IMR-90 (cell line): ENCODE measurements around the gene MUCL3. TPM values are rescaled to one million over a fixed set of nuclear protein-coding genes. Genes with fewer than 3 reads are reported as not detected.

ENCODE experiments used
- ATAC-seq: fragments of 200-7000 bp; cut with Tn5 transposase; 2 replicates; pipeline ENCODE4 v1.9.1; 2020; ENCODE audit warnings: low read depth, mild to moderate bottlenecking, moderate library complexity
- BruUV-seq: library from RNA; stranded (reverse); fragments of 400-500 nt; replicated peaks from 2 replicates; lab custom pipeline; 2021; lab: Mats Ljungman, UMichigan
- CTCF ChIA-PET: fragments of 300-600 bp; formaldehyde crosslinking; extraction: SDS; loops from one replicate; lab custom pipeline; 2021; ENCODE audit warnings: antibody characterized with exemption; lab: Yijun Ruan, JAX
- POLR2A ChIA-PET: fragments of 300-600 bp; sonication (Branson Sonifier 250); formaldehyde crosslinking; loops from one replicate; lab custom pipeline; 2022; ENCODE audit warnings: antibody characterized with exemption; ENCODE audit not compliant: unreplicated experiment; lab: Charles Lee
- DNase-seq: peaks from one replicate; pipeline ENCODE4 v3.0.0; 2013
- H2AFZ ChIP-seq: replicated peaks from 2 replicates; pipeline ENCODE3; 2013; ENCODE audit warnings: low read length, mild to moderate bottlenecking; ENCODE audit not compliant: poor library complexity
- H2AK5ac ChIP-seq: 2 replicates; pipeline ENCODE4 v1.6.1; 2013; ENCODE audit warnings: low read depth, low read length, inconsistent platforms
- H2AK9ac ChIP-seq: replicated peaks from 2 replicates; pipeline ENCODE3; 2013; ENCODE audit warnings: mild to moderate bottlenecking, low read depth, low read length, moderate library complexity; ENCODE audit not compliant: poor library complexity
- H2BK120ac ChIP-seq: 2 replicates; pipeline ENCODE4 v1.6.1; 2013; ENCODE audit warnings: low read depth, low read length, inconsistent platforms
- H2BK15ac ChIP-seq: 3 replicates; pipeline ENCODE4 v1.6.1; 2013; ENCODE audit warnings: low read depth, low read length, inconsistent platforms
- H2BK20ac ChIP-seq: 2 replicates; pipeline ENCODE4 v1.6.1; 2013; ENCODE audit warnings: low read depth, mild to moderate bottlenecking, inconsistent platforms, low read length, moderate library complexity
- H2BK5ac ChIP-seq: 2 replicates; pipeline ENCODE4 v1.6.1; 2013; ENCODE audit warnings: mild to moderate bottlenecking, low read depth, low read length, inconsistent platforms; ENCODE audit not compliant: poor library complexity, severe bottlenecking
- H3K14ac ChIP-seq: replicated peaks from 2 replicates; pipeline ENCODE4 v1.6.1; 2013; ENCODE audit warnings: low read depth, low read length, inconsistent platforms
- H3K18ac ChIP-seq: 2 replicates; pipeline ENCODE4 v1.6.1; 2013; ENCODE audit warnings: low read depth, low read length, control low read depth
- H3K23ac ChIP-seq: 2 replicates; pipeline ENCODE4 v1.6.1; 2013; ENCODE audit warnings: low read depth, low read length, inconsistent platforms
- H3K27ac ChIP-seq: 2 replicates; pipeline ENCODE4 v1.5.1; 2013; ENCODE audit warnings: mild to moderate bottlenecking, control low read depth, low read length; ENCODE audit not compliant: insufficient read depth
- H3K27me3 ChIP-seq: 2 replicates; pipeline ENCODE4 v1.6.1; 2013; ENCODE audit warnings: low read length; ENCODE audit not compliant: control insufficient read depth, insufficient read depth
- H3K36me3 ChIP-seq: 2 replicates; pipeline ENCODE4 v1.6.1; 2013; ENCODE audit warnings: low read length, mixed read lengths; ENCODE audit not compliant: control insufficient read depth, insufficient read depth
- H3K4ac ChIP-seq: 2 replicates; pipeline ENCODE4 v1.6.1; 2013; ENCODE audit warnings: low read depth, low read length, inconsistent platforms
- H3K4me1 ChIP-seq: 2 replicates; pipeline ENCODE4 v1.6.1; 2013; ENCODE audit warnings: low read length, mixed read lengths; ENCODE audit not compliant: control insufficient read depth, insufficient read depth
- H3K4me2 ChIP-seq: 2 replicates; pipeline ENCODE4 v1.6.1; 2013; ENCODE audit warnings: low read depth, mild to moderate bottlenecking, control low read depth, low read length, moderate library complexity
- H3K4me3 ChIP-seq: 2 replicates; pipeline ENCODE4 v1.5.1; 2013; ENCODE audit warnings: low read depth, mild to moderate bottlenecking, control low read depth, low read length, moderate library complexity; ENCODE audit not compliant: insufficient read depth
- H3K56ac ChIP-seq: 2 replicates; pipeline ENCODE4 v1.6.1; 2013; ENCODE audit warnings: low read length, inconsistent platforms; ENCODE audit not compliant: insufficient read depth; ENCODE audit errors: extremely low read depth
- H3K79me1 ChIP-seq, 2 experiments: 2 replicates each; pipeline ENCODE4 v1.6.1; 2013; ENCODE audit warnings: low read length in 2 of 2, inconsistent platforms in 1 of 2, low read depth in 1 of 2
- H3K9ac ChIP-seq: 2 replicates; pipeline ENCODE4 v1.6.1; 2013; ENCODE audit warnings: low read depth, low read length, control low read depth
- H3K9me1 ChIP-seq: 2 replicates; pipeline ENCODE4 v1.6.1; 2013; ENCODE audit warnings: low read length, inconsistent platforms; ENCODE audit not compliant: insufficient read depth
- H3K9me3 ChIP-seq: 2 replicates; pipeline ENCODE4 v1.6.1; 2013; ENCODE audit warnings: low read length; ENCODE audit not compliant: control insufficient read depth, insufficient read depth
- H4K20me1 ChIP-seq: 2 replicates; pipeline ENCODE4 v1.6.1; 2013; ENCODE audit warnings: low read length, inconsistent platforms; ENCODE audit not compliant: insufficient read depth
- H4K5ac ChIP-seq: 2 replicates; pipeline ENCODE4 v1.6.1; 2013; ENCODE audit warnings: mild to moderate bottlenecking, low read depth, low read length, control low read depth
- H4K8ac ChIP-seq, 2 experiments: 2 replicates each; pipeline ENCODE4 v1.6.1; 2013; ENCODE audit warnings: low read depth in 2 of 2, low read length in 2 of 2, control low read depth in 1 of 2, inconsistent platforms in 1 of 2
- H4K91ac ChIP-seq: 2 replicates; pipeline ENCODE4 v1.6.1; 2013; ENCODE audit warnings: low read depth, low read length, inconsistent platforms; ENCODE audit not compliant: insufficient read depth
- BHLHE40 ChIP-seq: fragments of 150-350 bp; IDR thresholded peaks from 2 replicates; pipeline ENCODE4 v1.6.1; 2016; ENCODE audit warnings: mild to moderate bottlenecking, low read depth, low read length
- CEBPB ChIP-seq: IDR thresholded peaks from 2 replicates; pipeline ENCODE4 v1.6.1; 2012; ENCODE audit warnings: low read depth, low read length, improper control_type of control experiment
- CHD1 ChIP-seq: IDR thresholded peaks from 2 replicates; pipeline ENCODE4 v1.6.1; 2012; ENCODE audit warnings: low read depth, low read length, improper control_type of control experiment
- FOS ChIP-seq: fragments of 150-350 bp; IDR thresholded peaks from 2 replicates; pipeline ENCODE4 v1.6.1; 2016; ENCODE audit warnings: low read depth, low read length
- MAFK ChIP-seq: IDR thresholded peaks from 2 replicates; pipeline ENCODE4 v1.6.1; 2012; ENCODE audit warnings: low read depth, low read length, improper control_type of control experiment
- MAZ ChIP-seq: IDR thresholded peaks from 2 replicates; pipeline ENCODE4 v1.6.1; 2012; ENCODE audit warnings: low read depth, mild to moderate bottlenecking, low read length, improper control_type of control experiment, moderate library complexity, borderline replicate concordance
- MXI1 ChIP-seq: IDR thresholded peaks from 2 replicates; pipeline ENCODE4 v1.6.1; 2012; ENCODE audit warnings: low read depth, mild to moderate bottlenecking, low read length, moderate library complexity, borderline replicate concordance
- NFE2L2 ChIP-seq: fragments of 150-350 bp; IDR thresholded peaks from 2 replicates; pipeline ENCODE4 v1.6.1; 2016; ENCODE audit warnings: low read depth, mild to moderate bottlenecking, low read length
- POLR2A ChIP-seq: IDR thresholded peaks from 2 replicates; pipeline ENCODE4 v1.6.1; 2012; ENCODE audit warnings: mild to moderate bottlenecking, low read depth, low read length
- RAD21 ChIP-seq: IDR thresholded peaks from 2 replicates; pipeline ENCODE4 v1.6.1; 2012; ENCODE audit warnings: low read length, improper control_type of control experiment
- RCOR1 ChIP-seq: IDR thresholded peaks from 2 replicates; pipeline ENCODE4 v1.6.1; 2012; ENCODE audit warnings: mild to moderate bottlenecking, low read length, improper control_type of control experiment; ENCODE audit not compliant: insufficient replicate concordance
- RFX5 ChIP-seq: IDR thresholded peaks from 2 replicates; pipeline ENCODE4 v1.8.0; 2012; ENCODE audit warnings: low read depth, mild to moderate bottlenecking, low read length, moderate library complexity
- SMC3 ChIP-seq: fragments of 150-350 bp; IDR thresholded peaks from 2 replicates; pipeline ENCODE4 v1.6.1; 2016; ENCODE audit warnings: low read depth, mild to moderate bottlenecking, antibody characterized with exemption, low read length, moderate library complexity
- WGBS, 2 experiments: methylation state at CpG; one replicate each; pipeline versions ENCODE4 v1.1.5 to v1.1.7; 2013; ENCODE audit warnings: missing lambda C conversion rate in 2 of 2; ENCODE audit not compliant: insufficient read length in 1 of 2; ENCODE audit errors: extremely low coverage in 2 of 2; 5-methylcytosine and 5-hydroxymethylcytosine counted together
- dilution Hi-C: fragments of 300-500 bp; cut with HindIII; formaldehyde crosslinking; loops from one replicate; pipeline ENCODE4 v1.14.3; 2018; ENCODE audit warnings: low sequenced_read_pairs; ENCODE audit not compliant: unreplicated experiment
- in situ Hi-C: fragments of 300-500 bp; cut with MboI; formaldehyde crosslinking; loops from 3 replicates; pipeline ENCODE4 v1.14.3; 2019; ENCODE audit warnings: low sequenced_read_pairs, inconsistent platforms, mixed read lengths
- intact Hi-C: fragments of 100-400 bp; cut with micrococcal nuclease; formaldehyde crosslinking; loops from 2 replicates; pipeline ENCODE4 v1.10.0; 2022
- polyA plus RNA-seq, 3 experiments: library from polyadenylated mRNA; depleted of rRNA; stranded (reverse); fragments of >200 nt; gene quantifications; 2 replicates each; pipeline ENCODE4 v1.2.3, GENCODE V29; 2012; ENCODE audit warnings: low replicate concordance in 1 of 3
- total RNA-seq: library from RNA; depleted of rRNA; stranded (reverse); fragments of >200 nt; gene quantifications from 2 replicates; pipeline ENCODE4 v1.2.3, GENCODE V29; 2012
- TF ChIP-seq, protein P1 (sequence below): conservative IDR thresholded peaks from 2 replicates; pipeline ENCODE4 v1.5.1; 2012; ENCODE audit warnings: mild to moderate bottlenecking, low read depth, low read length, improper control_type of control experiment
- TF ChIP-seq, protein P2 (sequence below): fragments of 150-350 bp; IDR thresholded peaks from 2 replicates; pipeline ENCODE4 v1.6.1; 2017; ENCODE audit warnings: mild to moderate bottlenecking, antibody characterized with exemption, low read length, low read depth
- TF ChIP-seq, protein P3 (sequence below): fragments of 150-350 bp; IDR thresholded peaks from 2 replicates; pipeline ENCODE4 v1.6.1; 2016; ENCODE audit warnings: low read depth, mild to moderate bottlenecking, low read length, moderate library complexity, borderline replicate concordance

Gene MUCL3
- total and polyA plus RNA-seq, 2 of the 4 experiments (the other 2 are of a cell fraction), result not detected

GRCh38 chr6:30979141-30979540, 38.4 kb downstream of the MUCL3 start:
- H4K91ac ChIP-seq, result no peak overlapping the region
- no peak overlapping the region for H2BK120ac ChIP-seq
- in situ Hi-C loops, result no loop called here
- H3K23ac ChIP-seq, result no peak overlapping the region
- H2AFZ ChIP-seq, result no peak overlapping the region
- H3K27me3 ChIP-seq, result peaks cover 18% of the 10 kb centered on the region
- no peak overlapping the region for H3K4me2 ChIP-seq
- H3K9ac ChIP-seq, result no peak overlapping the region
- H2BK20ac ChIP-seq, result no peak overlapping the region
- H3K79me1 ChIP-seq, result no peaks in the 10 kb centered on the region
- no peak overlapping the region for H3K4me3 ChIP-seq
- dilution Hi-C loops, result no loop called here
- no peak for ATAC-seq
- H3K36me3 ChIP-seq, result no peaks in the 10 kb centered on the region
- no peak overlapping the region for H4K8ac ChIP-seq
- no peak overlapping the region for H2AK5ac ChIP-seq
- H2AK9ac ChIP-seq, result no peak overlapping the region
- DNase-seq, result no peak
- H3K9me1 ChIP-seq, result no peaks in the 10 kb centered on the region
- no peak overlapping the region for H3K14ac ChIP-seq
- intact Hi-C loops, result no loop called here
- TF ChIP-seq MXI1 (no peak), NFE2L2 (no peak), POLR2A (no peak), FOS (no peak), MAFK (no peak), CHD1 (no peak), RAD21 (no peak), RCOR1 (no peak), RFX5 (no peak), SMC3 (no peak), MAZ (no peak), BHLHE40 (no peak), CEBPB (no peak)
- TF ChIP-seq, protein P1, sequence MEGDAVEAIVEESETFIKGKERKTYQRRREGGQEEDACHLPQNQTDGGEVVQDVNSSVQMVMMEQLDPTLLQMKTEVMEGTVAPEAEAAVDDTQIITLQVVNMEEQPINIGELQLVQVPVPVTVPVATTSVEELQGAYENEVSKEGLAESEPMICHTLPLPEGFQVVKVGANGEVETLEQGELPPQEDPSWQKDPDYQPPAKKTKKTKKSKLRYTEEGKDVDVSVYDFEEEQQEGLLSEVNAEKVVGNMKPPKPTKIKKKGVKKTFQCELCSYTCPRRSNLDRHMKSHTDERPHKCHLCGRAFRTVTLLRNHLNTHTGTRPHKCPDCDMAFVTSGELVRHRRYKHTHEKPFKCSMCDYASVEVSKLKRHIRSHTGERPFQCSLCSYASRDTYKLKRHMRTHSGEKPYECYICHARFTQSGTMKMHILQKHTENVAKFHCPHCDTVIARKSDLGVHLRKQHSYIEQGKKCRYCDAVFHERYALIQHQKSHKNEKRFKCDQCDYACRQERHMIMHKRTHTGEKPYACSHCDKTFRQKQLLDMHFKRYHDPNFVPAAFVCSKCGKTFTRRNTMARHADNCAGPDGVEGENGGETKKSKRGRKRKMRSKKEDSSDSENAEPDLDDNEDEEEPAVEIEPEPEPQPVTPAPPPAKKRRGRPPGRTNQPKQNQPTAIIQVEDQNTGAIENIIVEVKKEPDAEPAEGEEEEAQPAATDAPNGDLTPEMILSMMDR, result no peak
- TF ChIP-seq, protein P2, sequence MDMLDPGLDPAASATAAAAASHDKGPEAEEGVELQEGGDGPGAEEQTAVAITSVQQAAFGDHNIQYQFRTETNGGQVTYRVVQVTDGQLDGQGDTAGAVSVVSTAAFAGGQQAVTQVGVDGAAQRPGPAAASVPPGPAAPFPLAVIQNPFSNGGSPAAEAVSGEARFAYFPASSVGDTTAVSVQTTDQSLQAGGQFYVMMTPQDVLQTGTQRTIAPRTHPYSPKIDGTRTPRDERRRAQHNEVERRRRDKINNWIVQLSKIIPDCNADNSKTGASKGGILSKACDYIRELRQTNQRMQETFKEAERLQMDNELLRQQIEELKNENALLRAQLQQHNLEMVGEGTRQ, result no peak
- TF ChIP-seq, protein P3, sequence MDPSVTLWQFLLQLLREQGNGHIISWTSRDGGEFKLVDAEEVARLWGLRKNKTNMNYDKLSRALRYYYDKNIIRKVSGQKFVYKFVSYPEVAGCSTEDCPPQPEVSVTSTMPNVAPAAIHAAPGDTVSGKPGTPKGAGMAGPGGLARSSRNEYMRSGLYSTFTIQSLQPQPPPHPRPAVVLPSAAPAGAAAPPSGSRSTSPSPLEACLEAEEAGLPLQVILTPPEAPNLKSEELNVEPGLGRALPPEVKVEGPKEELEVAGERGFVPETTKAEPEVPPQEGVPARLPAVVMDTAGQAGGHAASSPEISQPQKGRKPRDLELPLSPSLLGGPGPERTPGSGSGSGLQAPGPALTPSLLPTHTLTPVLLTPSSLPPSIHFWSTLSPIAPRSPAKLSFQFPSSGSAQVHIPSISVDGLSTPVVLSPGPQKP, result no peak
- no peaks in the 10 kb centered on the region for H3K9me3 ChIP-seq
- no peaks in the 10 kb centered on the region for H4K20me1 ChIP-seq
- no peak overlapping the region for H3K27ac ChIP-seq
- no peak overlapping the region for H3K4ac ChIP-seq
- BruUV-seq, result no TSS peak
- H4K5ac ChIP-seq, result no peak overlapping the region
- no peak overlapping the region for H2BK15ac ChIP-seq
- H3K18ac ChIP-seq, result no peak overlapping the region
- no peak overlapping the region for H2BK5ac ChIP-seq
- no CpG with 5 or more reads among the region's 1 CpG for WGBS, 2 experiments
- no peak overlapping the region for H3K56ac ChIP-seq
- CTCF ChIA-PET, result no interaction called here
- peaks cover 6% of the 10 kb centered on the region; the same call in 1 of the 2 replicates for H3K4me1 ChIP-seq
- POLR2A ChIA-PET, result no interaction called here
